Measurements from ENCODE around the gene LUZP1.
"Not testable (repeated sequence)": the region's sequence is repeated elsewhere in the genome, so short reads cannot be mapped to it uniquely, and the experiment has no call there.

LUZP1 gene

DNA sequence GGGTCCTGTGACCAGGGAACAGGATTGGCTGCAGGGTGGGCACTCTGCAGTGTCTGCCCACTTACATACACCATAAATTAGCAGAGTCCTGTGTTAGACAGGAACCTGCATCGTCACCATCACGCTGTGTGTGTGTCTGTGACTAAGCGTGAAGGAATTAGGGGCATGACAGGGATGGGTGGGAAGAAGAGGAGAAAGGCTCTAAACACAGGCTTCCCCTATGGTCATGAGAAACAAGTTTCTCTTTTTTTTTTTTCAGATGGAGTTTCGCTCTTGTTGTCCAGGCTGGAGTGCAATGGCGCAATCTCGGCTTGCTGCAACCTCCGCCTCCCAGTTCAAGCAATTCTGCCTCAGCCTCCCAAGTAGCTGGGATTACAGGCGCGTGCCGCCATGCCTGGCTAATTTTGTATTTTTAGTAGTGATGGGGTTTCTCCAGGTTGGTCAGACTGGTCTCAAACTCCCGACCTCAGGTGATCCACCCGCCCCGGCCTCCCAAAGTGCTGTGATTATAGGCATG, 20.3 kb upstream of the LUZP1 start:
- DNase-seq (ENCODE audit: low spot score): not testable (repeated sequence)

DNA sequence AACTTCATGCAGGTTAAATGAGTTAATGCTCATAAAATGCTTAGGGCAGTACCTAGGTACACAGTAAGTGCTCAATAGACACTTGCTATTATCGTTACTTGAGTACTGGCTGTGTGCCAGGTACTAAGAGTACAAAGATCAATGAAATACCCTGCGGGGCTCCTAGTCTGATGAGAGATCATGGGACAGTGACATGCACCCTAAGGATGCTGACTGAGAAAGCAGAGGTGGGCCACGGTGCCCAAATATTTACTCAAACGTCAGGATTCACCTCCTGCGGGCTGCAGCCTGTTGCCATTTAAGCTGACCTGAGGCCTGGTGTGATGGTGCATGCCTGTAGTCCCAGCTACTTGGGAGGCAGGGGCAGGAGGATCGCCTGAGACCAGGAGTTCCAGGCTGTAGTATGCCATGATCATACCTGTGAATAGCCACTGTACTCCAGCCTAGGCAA, 19.8 kb upstream of the LUZP1 start:
- DNase-seq (ENCODE audit: low spot score): no peak

DNA sequence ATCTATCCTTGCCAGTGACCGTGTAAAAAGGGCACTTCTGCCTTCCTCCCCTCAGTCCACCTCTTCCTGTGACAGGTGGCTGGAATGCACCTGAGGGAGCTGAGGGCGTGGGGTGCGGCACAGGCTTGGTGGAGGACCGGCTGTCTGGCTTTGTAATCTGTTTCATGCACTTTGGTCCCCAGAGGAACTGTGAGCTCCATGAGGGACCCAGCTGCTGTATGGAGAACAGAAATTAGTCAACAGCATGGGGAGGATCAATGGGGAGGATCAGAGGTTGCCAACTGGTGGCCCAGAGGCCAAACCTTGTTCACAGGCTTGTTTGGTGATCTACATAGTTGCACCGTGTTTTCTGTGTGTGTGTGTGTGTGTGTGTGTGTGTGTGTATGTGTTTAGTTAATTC, 19.0 kb upstream of the LUZP1 start:
- no peak for DNase-seq (ENCODE audit: low spot score)

DNA sequence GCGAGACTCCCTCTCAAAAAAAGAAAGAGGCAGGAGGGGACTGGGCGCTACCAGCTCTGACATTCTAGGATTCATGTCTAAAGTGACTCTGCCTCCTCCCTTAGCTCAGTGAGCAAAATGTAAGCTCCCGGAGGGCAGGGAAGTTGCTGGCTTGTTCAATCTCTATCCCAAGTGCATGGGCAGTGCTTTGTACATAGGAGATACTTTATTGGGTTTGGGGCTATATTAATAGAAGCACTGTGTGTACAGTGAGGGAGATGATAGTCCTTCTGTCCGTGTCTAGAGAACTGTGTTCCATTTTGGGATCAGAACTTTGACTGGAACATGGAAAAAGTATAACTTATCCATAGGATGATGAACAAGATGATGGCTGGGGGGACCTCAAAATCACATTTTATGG, 16.7 kb upstream of the LUZP1 start:
- no peak for DNase-seq (ENCODE audit: low spot score)

DNA sequence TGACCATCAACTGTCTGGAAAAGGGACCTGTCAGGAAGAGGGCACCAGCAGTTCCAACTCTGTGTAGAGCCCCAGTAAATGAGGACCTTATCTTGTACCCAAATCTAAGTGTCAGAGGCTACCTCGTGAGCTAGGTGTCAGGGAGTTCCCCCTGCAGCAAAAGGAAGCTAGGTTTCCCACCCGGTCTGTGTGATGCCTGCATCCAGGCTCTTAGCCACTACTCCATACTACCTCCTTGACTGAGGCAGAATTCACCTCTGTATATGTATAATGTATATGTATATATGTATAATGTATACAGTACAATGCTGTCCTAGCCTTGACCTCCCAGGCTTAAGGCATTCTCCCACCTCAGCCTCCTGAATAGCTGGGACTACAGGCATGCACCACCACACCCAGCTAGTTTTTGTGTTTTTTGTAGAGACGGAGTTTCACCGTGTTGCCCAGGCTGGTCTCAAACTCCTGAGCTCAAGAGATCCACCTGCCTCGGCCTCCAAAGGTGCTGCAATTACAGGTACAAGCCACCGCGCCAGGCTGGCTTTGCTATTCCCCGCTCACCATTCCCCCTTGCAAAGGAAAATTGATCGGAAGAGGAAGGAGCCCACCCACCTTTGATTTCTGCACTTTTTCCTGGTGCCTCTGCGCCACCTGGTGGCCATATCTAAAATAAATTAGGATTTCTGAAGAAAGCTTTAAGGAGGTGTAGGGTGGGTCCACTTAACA, 15.7 kb upstream of the LUZP1 start:
- DNase-seq (ENCODE audit: low spot score): peak; percentile 62

DNA sequence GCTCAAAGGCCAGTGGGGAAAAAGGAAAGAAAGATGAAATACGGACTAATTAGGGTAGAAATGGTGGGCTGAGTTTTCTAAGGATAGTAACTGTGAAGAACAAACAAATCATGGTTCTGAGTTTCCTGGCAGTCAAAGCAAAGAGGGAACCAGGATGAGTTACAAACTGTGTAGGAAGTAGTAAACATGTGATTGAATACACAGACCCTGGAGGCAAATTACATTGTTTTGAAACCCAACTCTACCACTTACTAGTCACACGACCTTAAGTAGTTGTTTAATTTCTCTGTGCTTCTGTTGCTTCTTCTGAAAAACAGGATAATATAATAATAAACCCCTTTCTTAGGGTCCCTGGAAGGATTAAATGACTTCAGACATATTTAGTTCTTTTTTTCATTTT, 11.2 kb upstream of the LUZP1 start:
- DNase-seq (ENCODE audit: low spot score): no peak

DNA sequence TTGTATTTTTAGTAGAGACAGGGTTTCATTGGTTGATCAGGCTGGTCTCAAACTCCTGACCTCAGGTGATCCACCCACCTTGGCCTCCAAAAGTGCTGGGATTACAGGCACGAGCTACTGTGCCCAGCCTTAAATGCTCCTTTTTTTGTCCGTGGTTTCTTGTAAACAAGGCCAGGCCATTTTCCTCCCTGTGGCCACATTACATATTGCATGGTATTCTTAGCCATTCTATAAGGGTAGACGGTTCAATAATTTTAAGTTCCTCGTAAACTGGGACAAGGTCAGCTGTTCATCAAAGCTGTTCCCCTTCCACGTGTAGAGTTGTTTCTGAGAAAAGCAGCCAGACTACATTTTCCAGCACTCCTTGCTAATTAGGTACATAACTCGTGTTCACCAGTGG, 10.3 kb upstream of the LUZP1 start:
- peak; percentile 29 for DNase-seq (ENCODE audit: low spot score)

DNA sequence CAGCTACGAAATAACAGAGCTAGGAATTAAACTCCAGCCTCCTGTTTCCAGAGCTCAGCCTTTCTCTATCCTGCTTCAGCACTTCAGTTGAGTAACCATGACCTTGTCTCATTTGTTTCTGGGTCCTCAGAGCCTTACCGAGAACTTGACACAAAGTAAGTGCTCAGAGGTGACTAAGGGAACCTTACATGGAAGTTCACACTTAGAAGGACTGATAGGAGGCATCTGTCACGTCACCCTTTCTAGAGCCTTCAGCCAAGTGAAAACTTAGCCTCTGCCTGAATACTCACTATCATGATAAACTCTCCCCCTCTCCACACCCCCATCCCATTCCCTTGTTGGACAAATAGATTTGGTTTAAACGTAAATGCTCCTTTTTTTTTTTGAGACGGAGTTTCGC, 9.8 kb upstream of the LUZP1 start:
- DNase-seq (ENCODE audit: low spot score): no peak

DNA sequence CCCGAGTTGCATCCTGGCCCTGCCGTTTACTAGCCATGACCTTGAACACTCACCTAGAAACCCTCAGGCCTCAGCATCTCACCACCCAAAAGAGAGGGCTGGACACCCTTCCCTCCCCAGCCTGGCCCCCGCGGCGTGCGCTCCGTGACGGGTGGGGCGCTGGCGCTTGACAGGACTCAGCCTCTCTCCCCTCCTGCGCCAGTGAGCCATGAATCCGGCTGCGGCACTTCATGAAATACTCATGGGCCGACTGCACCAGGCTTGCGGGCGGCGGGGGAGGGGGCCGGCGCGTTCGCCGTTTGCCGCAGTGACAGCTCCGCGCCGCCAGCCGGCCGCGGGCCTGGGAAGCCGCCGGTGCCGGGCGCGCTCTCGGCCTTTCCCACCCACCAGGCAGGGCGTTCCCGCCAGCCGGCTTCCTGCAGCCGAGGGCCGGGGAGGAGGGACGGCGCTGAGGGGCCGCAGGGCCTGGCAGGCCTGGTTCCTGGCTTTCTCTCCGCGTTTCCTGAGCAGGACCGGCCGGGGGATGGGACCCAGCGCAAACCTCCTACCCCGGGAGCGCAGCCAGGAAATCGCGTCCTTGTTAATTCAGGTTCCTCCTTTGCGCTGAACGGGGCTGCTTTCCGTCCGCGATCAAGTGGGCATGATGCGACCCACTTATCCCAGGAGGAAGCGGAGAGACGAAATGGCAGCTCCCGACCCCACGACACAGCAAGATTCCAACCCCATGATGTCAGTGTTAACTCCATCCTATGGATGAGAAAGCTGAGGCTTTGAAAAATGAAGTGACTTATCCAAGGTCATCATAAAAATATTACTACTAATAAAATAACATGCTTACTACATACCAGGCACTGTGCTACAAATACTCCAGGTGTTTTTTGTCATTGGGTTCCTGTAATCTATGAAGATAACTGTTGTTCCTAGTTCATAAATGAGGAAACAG, 9.1 kb upstream of the LUZP1 start:
- peak; percentile 57 for DNase-seq (ENCODE audit: low spot score)

DNA sequence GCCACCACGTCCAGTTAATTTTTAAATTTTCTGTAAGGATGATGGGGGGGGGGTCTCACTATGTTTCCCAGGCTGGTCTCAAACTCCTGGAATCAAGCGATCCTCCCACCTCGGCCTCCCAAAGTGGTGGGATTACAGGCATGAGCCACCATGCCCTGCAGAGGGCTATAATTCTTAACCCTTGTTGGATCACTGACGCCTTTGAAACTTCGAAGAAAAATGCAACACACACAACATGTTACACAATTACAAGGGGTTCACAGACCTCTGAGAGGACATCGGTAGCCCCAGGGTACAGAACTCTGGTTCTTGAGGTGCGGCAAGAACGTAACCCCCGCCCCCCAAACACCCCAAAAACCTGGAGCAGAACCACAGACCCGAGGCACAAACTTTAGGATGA, 8.4 kb upstream of the LUZP1 start:
- no peak for DNase-seq (ENCODE audit: low spot score)

DNA sequence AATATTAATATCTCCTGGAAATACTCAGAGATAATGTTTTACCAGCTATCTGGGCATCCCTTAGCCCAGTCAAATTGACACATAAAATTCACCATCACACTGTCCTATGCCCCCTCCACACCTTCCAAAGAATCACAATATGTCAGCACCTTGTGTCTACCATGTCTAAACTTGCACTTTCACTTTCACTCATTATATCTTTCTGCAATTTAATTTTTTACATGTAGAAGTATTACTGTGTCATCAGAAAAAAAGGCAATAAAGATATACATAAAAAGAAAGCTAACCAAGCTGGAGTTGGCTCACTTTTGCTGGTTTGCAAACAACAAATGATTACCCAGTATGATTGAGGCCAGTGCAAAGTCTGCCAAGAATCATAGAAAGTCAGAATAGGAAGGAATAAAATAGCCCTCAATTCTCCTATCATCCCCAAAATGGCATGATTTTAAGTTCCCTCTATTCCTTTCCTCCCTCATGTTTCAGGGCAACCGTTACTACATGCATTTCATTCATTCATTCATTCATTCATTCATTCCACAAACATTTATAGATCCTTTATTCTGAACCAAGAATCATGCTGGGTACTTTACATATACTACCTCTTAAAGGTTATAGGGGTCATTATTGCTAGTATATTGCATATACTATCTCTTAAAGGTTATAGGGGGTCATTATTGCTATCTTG, 5.9 kb upstream of the LUZP1 start:
- DNase-seq (ENCODE audit: low spot score): no peak

DNA sequence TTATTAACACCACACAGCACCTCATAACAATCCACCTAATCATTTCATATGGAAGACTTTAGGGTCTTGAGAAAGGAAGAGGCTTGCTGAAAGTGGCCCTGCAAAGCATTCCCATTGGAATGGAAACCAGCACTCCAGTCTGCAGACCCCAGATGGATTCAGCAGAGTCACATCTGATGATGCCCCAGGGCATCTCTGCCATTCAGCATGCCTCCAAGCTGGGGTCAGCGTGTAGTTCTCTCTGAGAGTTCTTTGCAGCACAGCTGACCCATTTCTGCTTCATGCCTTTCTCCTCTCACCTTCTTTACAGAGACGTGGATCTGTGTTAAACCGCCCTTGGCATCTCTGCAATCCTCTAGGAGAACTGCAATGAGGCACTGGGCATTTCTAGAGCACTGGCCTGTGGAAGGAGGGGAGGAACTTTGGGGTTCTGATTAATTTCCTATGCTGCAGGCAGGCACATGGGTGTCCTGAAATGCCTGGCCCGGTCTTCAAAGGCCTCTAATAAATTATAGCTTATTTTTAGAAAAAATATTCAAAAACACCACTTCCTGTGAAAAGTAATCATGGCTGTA, 2.6 kb upstream of the LUZP1 start:
- DNase-seq (ENCODE audit: low spot score): no peak

DNA sequence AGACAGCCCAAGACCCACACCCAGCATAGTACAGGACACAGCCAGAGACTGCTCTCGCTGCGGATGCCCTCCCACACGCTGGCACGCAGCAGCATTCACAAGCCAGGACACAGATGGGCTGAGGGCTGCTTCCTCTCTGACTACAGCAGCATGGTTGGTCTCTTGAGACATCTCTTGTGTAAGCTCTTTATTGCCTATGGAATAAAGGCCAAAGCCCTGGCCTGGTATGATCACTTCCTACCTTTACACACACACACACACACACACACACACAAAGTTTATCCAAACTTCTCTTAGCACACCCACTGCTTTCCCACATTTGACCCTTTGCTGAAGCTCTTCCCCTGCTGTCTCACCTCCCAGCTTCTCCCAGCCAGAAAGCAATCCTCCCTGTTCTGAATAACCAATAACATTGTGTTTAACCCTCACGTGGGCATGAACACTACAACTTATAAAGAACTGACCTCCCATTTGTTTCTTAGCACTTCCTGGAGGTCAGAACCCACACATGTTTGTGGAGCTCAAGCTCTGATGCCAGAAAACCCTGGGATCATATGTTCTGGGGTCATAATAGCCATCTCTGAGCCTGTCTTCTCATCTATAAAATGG, 1.2 kb upstream of the LUZP1 start:
- peak; percentile 57 for DNase-seq (ENCODE audit: low spot score)

DNA sequence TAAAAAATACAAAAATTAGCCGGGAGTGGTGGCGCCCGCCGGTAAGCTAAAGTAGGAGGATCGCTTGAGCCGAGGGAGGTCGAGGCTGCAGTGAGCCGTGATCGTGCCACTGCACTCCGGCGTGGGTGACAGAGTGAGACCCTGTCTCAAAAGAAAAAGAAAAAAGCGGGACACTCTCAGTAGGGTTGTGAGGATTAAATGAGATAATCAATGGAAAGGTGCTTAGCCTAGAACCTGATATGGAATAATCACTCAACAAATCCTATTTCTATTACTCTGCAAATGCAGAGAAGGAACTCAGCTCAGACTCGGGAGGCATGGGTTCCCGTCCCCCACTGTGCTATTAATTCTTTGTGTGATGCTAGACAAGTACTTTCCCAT, 529 bp upstream of the LUZP1 start:
- DNase-seq (ENCODE audit: low spot score): no peak

DNA sequence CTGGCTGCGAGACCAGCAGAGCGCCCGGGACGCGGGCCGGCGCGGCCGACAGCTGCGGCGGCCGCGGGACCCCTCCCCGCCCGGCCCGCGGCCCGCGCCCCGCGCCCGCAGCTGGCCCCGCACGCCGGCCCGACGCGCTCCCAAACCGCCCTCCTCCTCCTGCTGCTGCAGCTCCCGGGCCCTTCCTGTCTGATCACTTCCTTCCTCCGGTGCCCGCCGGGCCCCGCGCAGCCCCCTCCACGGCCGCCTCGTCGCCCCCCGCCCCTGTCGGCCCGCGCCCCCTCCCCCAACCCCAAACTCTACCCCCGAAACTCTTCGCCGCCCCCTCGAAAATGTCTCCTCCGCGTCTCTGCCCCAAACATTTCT, 594 bp downstream of the LUZP1 start:
- no peak for DNase-seq (ENCODE audit: low spot score)

DNA sequence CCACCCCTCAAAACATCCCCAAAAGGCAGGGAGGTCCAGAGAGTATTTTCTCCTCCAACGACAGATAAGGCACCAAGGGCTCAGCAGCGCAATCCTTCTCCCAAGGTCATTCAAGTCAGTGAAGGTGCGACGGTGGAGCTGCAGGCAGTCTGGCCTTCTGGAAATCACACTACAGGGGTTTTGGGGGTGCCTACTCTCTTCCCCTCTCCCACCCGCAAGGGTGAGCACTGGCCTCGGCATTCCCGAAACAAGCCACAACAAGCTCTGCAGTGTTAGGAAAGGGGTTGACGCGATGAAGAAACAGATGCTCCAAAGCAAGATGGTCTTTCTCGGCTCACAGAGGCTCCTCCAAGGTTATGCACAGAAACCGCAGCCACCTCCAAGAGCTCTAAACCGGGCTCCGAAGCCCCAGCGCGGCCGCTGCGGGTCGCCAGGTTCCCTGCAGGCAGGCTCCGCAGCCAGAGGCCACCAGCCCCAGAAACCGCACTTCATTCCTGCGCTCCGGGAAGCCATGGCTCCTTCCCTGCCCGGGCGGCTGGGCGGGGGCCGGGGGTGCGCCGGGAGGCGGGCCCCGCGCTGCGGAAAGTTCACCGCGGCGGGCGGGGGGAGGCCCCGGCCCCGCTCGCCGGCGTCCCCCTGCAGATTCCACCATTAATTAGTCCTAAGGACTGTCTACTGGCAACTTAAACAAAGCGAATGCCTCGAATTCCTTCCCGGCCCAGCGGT, 1.1 kb downstream of the LUZP1 start:
- peak; percentile 41 for DNase-seq (ENCODE audit: low spot score)

DNA sequence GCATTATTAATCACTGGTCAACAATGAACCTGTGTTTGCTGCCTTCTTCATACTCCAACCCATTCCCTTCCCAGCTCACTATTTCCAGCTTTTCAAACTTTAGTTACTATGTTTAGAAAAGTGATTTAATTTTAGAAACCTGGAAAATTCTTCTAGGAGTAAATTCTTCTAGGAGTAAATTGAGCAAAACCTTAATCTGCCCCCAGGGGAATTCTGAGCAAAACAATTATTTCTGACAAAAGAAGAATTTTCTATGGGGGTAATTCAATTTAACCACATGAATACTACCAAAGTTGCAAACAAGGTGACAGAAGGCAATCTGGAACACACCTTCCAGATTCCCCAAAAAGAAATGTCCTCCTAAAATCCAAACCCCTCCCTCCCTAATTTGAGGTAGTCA, 1.8 kb downstream of the LUZP1 start:
- DNase-seq (ENCODE audit: low spot score): no peak

DNA sequence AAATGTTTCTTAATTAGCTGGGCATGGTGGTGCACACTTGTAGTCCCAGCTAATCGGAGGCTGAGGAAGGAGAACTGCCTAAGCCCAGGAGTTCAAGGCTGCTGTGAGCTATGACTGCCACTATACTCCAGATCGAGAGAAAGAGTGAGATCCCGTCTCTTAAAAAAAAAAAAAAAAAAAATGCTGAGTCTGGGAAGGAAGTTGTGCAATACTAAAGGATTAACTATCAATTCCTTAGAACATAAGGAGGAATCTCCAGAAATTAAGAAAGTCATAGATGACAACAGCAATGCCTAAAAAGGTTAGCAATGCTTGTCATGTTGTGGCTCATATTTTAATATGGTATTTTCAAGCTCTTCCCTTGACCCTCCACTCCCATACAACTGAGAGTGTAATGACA, 5.3 kb downstream of the LUZP1 start:
- no peak for DNase-seq (ENCODE audit: low spot score)

DNA sequence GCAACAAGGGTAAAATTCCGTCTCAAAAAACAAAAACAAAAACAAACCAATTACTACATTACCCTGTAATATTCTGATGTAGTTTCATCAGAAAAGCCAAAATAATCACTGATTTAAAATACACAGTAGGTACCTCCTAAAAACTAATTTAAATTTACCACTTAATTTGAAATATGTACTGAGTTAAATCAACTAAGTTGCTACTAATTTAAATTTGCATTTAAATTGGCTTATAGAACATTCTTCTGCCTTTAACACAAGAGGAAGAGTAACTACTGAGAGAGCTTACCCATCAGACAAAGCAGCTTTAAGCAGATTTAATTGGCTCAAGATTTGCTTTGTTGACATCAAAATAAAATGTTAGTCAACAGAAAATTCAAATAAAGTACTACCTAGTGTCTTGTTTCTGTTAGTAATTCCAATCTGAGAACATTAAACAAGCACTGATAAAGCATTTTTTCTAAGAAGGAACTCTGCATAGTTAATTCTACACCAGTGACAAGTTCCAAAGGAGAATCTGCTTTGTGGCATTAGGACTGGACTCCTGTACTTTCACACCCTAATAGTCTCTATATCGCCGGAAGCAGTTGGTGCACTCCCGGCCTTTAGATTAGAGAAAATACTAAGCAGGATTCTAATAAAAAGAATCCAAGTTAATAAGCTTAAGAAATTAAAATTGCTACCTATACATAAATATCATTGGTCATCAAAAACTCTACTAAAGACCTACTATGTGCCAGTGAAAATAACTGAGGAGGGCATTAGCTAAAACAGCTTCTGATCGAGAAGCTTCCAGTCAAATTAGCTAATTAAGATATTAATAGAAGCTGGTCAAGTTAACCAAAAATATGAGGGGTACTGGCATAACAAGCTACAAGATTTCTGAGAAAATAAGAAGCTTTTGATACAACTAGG, 8.4 kb downstream of the LUZP1 start:
- no peak for DNase-seq (ENCODE audit: low spot score)

DNA sequence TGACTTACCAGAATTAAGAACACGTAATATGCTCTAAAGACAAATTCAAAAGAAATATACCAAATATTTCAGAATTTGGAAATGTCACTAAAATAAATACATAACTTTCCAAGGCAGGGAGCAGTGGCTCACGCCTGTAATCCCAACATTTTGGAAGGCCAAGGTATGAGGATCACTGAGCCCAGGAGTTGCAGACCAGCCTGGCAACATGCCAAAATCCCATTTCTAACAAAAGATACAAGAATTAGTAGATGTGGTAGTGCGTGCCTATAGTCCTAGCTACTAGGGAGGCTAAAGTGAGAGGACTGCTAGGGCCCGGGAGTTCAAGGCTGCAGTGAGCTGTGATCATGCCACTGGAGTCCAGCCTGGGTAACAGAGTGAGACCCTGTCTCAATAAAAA, 11.7 kb downstream of the LUZP1 start:
- DNase-seq (ENCODE audit: low spot score): no peak

All from cerebellar cortex (tissue), 1 donor.